ENCODE data around the gene LILRA1. TPM values are rescaled to one million over a fixed set of nuclear protein-coding genes. Genes with fewer than 3 reads are reported as not detected.
"Not testable (repeated sequence)": the region's sequence is repeated elsewhere in the genome, so short reads cannot be mapped to it uniquely, and the experiment has no call there.

The LILRA1 gene
- total RNA-seq, result not detected in 3 replicates

DNA sequence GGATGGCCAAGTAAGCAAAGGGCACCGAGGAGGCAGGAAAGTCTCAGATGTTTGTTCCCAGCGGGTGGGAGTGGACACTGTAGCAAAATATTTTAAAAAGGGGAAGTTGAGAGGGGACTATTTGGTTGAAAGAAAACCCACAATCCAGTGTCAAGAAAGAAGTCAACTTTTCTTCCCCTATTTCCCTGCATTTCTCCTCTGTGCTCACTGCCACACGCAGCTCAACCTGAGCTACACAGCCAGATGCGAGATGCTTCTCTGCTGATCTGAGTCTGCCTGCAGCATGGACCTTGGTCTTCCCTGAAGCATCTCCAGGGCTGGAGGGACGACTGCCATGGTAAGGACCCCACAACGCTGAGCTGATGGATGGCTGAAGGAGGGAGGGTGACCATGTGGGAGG, at the start of gene LILRA1:
TSS of gene LILRA1 (plus strand) at position 188 of the 400 bp plus-strand sequence. CDS start 613 bp downstream, outside the sequence.
- not testable (repeated sequence) for H3K4me1 Mint-ChIP-seq; DNase-seq (ENCODE audit: low spot score in 2 of 2, unreplicated experiment in 2 of 2); H3K4me3 Mint-ChIP-seq; H3K36me3 Mint-ChIP-seq; H3K27me3 Mint-ChIP-seq (ENCODE audit: low read depth); H3K27ac Mint-ChIP-seq
- H3K9me3 Mint-ChIP-seq, result peaks cover 57% of the 10 kb centered on the region

DNA sequence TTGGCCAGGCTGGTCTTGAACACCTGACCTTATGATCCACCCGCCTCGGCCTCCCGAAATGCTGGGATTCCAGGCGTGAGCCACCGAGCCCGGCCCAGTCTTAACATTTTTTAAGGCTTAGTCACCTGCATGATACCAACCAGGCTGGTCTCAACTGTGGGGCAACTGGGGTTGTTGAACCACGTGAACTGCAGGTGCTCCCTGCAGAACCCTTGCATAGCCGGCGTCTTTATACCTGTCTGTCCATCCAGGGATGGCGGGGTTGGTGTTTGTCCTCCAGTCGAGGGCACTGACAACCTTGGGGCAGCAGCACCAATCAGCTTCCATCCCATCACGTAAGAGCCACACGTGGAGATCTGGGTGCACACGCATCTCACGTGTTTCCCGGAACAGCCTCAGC, 44.6 kb upstream of the LILRA1 start:
- TF ChIP-seq, protein P1, sequence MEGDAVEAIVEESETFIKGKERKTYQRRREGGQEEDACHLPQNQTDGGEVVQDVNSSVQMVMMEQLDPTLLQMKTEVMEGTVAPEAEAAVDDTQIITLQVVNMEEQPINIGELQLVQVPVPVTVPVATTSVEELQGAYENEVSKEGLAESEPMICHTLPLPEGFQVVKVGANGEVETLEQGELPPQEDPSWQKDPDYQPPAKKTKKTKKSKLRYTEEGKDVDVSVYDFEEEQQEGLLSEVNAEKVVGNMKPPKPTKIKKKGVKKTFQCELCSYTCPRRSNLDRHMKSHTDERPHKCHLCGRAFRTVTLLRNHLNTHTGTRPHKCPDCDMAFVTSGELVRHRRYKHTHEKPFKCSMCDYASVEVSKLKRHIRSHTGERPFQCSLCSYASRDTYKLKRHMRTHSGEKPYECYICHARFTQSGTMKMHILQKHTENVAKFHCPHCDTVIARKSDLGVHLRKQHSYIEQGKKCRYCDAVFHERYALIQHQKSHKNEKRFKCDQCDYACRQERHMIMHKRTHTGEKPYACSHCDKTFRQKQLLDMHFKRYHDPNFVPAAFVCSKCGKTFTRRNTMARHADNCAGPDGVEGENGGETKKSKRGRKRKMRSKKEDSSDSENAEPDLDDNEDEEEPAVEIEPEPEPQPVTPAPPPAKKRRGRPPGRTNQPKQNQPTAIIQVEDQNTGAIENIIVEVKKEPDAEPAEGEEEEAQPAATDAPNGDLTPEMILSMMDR (IDR thresholded peaks at IDR 0.05; ENCODE audit: unreplicated experiment), result no peak
- peaks cover 42% of the 10 kb centered on the region for H3K9me3 Mint-ChIP-seq
- peaks cover 4% of the 10 kb centered on the region for H3K36me3 Mint-ChIP-seq
- H3K4me1 Mint-ChIP-seq, result no peaks in the 10 kb centered on the region
- no peak overlapping the region for H3K4me3 Mint-ChIP-seq
- H3K27me3 Mint-ChIP-seq (ENCODE audit: low read depth), result no peaks in the 10 kb centered on the region
- H3K27ac Mint-ChIP-seq, result no peak overlapping the region
- no peak for DNase-seq (ENCODE audit: low spot score in 2 of 2, unreplicated experiment in 2 of 2)

DNA sequence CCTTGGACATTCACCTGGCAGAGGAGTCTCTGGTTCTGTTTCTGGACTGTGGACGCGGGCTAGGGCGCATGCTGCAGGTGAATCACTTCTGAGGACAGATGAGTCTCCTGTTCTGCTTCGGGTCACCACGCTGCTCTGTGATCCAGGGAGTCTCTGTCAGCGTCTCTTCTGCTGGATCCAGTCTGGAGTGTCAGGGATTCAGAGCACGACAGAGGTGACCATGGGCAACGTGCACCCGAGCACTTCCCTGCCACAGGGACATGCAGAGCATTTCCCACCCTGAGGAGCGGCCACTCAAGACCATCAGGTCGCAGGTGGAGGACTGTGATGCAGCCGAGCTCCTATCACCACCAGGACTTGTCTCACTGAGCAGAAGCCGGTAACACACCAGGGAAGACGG, 44.2 kb upstream of the LILRA1 start:
- Mint-ChIP-seq H3K27me3 (ENCODE audit: low read depth) (no peaks in the 10 kb centered on the region), H3K9me3 (peaks cover 42% of the 10 kb centered on the region), H3K27ac (no peak overlapping the region), H3K4me1 (no peaks in the 10 kb centered on the region), H3K4me3 (no peak overlapping the region), H3K36me3 (peaks cover 4% of the 10 kb centered on the region)
- no peak for DNase-seq (ENCODE audit: low spot score in 2 of 2, unreplicated experiment in 2 of 2)
- TF ChIP-seq, protein P1 (IDR thresholded peaks at IDR 0.05; ENCODE audit: unreplicated experiment), result no peak

DNA sequence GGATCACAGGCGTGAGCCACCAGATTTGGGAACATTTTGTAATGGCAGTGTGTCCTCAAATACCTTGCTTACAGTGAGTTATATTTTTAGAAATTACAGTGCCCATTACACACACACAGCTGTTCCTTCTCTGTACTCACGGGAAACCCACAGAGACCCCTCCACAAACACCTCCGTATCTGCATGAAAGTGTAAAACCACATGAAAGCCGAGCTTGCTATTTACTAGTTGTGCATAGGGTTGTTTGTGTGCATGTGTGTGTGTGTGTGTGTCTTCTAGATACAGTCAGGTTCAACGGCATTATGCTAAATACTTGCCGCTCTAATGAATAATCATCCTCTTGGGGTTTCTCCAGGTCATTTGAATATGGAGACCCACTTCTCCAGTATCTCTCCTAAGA, 42.1 kb upstream of the LILRA1 start:
- Mint-ChIP-seq H3K4me1 (no peaks in the 10 kb centered on the region), H3K36me3 (peaks cover 4% of the 10 kb centered on the region), H3K4me3 (no peak overlapping the region), H3K9me3 (peaks cover 43% of the 10 kb centered on the region), H3K27ac (no peak overlapping the region), H3K27me3 (ENCODE audit: low read depth) (no peaks in the 10 kb centered on the region)
- TF ChIP-seq, protein P1 (IDR thresholded peaks at IDR 0.05; ENCODE audit: unreplicated experiment), result no peak
- no peak for DNase-seq (ENCODE audit: low spot score in 2 of 2, unreplicated experiment in 2 of 2)

DNA sequence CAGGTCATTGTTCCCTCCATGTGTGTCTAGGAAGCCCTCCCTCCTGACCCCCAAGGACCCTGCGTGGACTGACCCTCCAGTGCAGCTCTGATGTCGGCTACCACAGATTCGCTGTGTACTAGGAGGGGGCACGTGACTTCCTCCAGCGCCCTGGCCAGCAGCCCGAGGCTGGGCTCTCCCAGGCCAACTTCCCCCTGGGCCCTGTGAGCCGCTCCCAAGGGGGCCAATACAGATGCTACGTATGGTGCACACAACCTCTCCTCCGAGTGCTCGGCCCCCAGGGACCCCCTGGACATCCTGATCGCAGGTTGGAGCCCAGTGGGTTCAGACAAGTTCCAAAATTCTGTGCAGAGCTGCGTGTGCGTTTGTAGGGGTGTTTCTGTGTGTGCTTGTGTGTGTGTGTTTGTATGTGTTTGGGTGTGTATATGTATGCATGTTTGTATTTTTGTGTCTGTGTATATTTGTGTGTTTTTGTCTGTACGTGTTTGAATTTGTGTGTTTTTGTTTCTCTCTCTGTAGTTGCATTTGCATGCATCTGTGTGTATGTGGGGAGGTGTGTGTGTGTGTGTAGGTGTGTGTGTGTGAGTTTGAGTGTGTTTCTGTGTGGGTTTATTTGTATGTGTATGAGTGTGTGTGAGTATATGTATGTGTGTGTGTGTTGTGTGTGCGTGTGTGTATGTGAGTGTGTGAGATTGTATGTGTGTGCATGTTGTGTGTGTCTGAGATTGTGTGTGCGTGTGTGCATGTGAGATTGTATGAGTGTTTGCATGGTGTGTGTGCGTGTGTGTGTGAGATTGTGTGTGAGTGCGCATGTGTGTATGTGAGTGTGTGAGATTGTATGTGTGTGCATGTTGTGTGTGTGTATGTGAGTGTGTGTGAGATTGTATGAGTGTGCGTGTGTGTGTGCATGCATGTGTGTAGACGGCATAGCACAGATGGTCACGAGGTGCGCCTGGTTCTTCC, 41.2 kb upstream of the LILRA1 start:
- Mint-ChIP-seq H3K4me1 (no peaks in the 10 kb centered on the region), H3K27me3 (ENCODE audit: low read depth) (no peaks in the 10 kb centered on the region), H3K9me3 (peaks cover 37% of the 10 kb centered on the region), H3K4me3 (no peak overlapping the region), H3K27ac (no peak overlapping the region), H3K36me3 (peaks cover 4% of the 10 kb centered on the region)
- TF ChIP-seq, protein P1 (IDR thresholded peaks at IDR 0.05; ENCODE audit: unreplicated experiment), result no peak
- no peak for DNase-seq (ENCODE audit: low spot score in 2 of 2, unreplicated experiment in 2 of 2)

DNA sequence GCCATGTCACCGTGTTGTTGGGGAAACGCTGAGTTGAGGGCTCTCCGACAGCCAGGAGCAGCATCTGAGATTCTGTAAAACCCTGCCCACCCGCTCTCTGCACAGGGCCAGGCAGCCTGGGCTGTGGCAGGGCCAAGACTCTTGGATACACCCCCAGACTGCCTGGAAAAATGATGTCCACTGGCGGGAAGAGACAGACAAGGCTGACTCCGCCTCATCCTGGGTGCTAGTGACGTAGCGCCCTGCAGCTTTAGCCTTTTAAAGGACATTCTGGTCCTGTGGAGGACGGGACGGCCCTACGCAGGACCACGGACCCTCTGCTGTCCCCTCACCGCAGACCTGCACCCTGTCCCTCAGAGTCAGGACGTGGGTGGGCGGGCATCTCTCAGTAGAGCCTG, 40.5 kb upstream of the LILRA1 start:
- Mint-ChIP-seq H3K27me3 (ENCODE audit: low read depth) (no peaks in the 10 kb centered on the region), H3K36me3 (peaks cover 4% of the 10 kb centered on the region), H3K4me3 (no peak overlapping the region), H3K9me3 (peaks cover 37% of the 10 kb centered on the region), H3K27ac (no peak overlapping the region), H3K4me1 (no peaks in the 10 kb centered on the region)
- TF ChIP-seq, protein P1 (IDR thresholded peaks at IDR 0.05; ENCODE audit: unreplicated experiment), result no peak
- DNase-seq (ENCODE audit: low spot score in 2 of 2, unreplicated experiment in 2 of 2), result no peak
